HTR-8/SVneo (cell line): ENCODE data around the gene SOX12.

Source experiments
- DNase-seq: peaks from one replicate; pipeline ENCODE4 v3.0.0; 2011; ENCODE audit warnings: low spot score, mixed read lengths; ENCODE audit not compliant: insufficient read length
- FAIRE-seq: peaks from 2 replicates; lab custom pipeline; 2011; peaks lifted over from hg19 to GRCh38; lab: Jason Lieb, UNC

Gene SOX12

DNA sequence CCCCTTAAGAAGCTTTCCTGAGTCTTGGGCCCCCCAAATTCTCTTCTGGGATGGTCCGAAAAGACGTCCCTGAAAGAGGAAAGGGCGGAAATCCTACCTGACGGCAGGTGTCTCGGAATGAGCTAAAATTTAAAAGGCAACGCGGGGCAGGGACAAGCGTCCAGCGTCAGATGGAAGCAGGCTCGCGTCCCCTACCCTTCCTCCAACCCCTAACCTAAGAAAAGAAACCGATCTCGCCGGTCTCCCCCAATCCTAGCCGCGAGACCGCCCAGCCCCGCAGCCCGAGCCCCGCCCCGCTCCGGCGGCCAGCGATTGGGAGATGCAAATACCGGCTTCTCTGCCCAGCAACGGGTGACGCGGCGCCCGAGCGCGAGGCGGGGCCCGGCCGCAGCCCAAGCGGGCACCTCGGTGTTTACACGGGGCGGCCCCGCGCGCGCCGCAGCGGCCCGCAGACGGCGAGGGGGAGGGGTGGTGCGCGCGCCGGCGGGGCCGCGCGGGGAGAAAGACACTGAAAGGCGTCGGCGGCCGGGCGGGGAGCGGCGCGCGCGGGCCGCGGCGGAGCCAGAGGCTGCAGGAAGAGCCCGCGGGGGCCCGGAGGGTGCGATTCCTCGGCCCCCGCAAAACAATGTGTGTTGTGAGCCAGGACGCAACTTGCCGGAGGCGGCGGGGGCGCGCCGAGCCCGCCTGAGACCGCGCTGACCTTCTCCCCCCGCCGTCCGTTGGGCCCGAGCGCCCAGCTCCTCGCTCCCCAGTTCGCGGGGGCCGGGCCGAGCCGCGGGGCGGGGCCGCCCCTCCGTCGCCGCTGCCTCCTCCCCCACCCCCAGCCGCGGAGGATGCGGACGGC, at the start of gene SOX12:
TSS of gene SOX12 (plus strand) at position 508 of the 844 bp plus-strand sequence. CDS start 373 bp downstream, outside the sequence.
- FAIRE-seq (peak; percentile 36), DNase-seq (peak; percentile 89)

GRCh38 chr20:275791-276190, 49.6 kb upstream of the SOX12 start:
- no peak for FAIRE-seq

GRCh38 chr20:276620-277495, 48.5 kb upstream of the SOX12 start:
- DNase-seq: no peak
- FAIRE-seq: no peak

More at GRCh38 chr20:275791-276190, 49.6 kb upstream of the SOX12 start:
- DNase-seq: no peak

- FAIRE-seq (no peak), DNase-seq (no peak)
Measured at GRCh38 chr20:277496-277781, 47.9 kb upstream of the SOX12 start.

GRCh38 chr20:278181-278580, 47.2 kb upstream of the SOX12 start:
- no peak for DNase-seq
- FAIRE-seq: no peak

- no peak for FAIRE-seq
- no peak for DNase-seq
Measured at GRCh38 chr20:278607-279571, 46.5 kb upstream of the SOX12 start.

DNA sequence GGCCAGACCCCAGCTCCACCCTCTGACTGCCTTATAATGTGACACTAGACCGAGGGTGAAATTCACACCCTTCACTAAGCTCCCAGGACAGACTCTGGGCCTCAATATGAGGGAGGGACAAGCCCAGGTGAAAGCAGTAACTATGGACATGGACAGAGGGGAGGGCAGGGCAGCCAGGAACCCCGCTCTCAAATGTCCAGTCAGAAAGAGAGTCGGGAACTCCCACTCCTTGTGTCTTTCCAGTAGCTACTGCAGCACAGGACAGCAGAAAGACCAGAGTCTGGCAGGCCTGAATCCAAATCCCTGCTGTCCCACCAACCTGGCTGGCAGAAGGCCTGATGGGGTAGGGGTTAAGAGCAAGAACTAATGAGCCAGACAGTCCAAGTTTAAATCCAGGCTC, 41.2 kb upstream of the SOX12 start:
- no peak for FAIRE-seq
- DNase-seq: no peak

- no peak for DNase-seq
- no peak for FAIRE-seq
Measured at GRCh38 chr20:286508-286907, 38.8 kb upstream of the SOX12 start.

DNA sequence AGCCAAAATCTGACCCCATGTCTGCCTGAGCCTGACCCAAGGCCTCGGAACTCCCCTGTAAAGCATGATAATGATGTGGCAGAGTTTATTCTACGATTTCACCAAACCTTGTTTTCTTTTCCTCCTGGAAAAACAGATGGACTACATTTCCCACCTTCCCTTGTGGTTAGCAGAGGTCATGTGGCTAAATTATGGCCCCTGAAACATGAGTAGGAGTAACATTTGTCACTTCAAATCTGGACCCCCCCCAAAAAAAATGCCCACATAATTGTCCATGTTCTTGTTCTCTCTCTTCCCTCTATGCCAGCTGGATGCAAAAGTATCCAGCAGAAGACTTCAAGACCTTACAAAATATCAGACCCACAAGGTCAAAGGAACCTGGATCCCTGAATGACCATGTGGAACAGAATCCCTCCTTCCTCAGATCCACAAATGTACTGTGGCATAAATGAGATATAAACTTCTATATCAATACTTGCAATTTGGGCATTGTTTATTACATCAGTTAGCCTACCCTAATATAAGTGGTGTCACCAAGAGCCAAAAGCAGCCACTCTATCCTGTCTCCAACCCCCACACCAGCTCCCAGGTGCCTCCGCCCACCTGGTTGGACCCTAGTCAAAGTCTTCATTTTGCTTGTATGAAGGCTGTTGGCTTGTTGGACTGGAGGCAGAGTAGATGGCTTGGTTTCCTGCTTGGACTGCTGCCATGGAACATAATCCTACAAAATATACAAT, 36.2 kb upstream of the SOX12 start:
- DNase-seq: no peak
- no peak for FAIRE-seq

DNA sequence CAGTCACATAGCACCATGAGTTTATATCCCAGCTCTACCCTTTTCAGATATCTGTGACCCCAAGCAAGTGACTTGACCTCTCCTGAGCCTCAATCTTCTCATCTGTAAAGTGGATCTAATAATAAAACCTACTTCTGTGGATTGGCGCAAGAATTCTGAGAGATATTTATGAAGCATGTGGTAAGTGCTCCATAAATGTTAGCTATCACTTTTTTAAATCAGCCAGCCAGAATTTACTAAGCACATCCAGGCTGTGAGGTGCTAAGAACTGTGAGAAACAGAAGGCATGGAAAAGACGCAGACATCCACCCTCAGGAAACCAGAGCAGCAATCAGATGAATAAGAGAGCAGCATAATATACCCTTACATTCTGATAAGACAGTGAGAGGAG, 35.7 kb upstream of the SOX12 start:
- FAIRE-seq: no peak

DNA sequence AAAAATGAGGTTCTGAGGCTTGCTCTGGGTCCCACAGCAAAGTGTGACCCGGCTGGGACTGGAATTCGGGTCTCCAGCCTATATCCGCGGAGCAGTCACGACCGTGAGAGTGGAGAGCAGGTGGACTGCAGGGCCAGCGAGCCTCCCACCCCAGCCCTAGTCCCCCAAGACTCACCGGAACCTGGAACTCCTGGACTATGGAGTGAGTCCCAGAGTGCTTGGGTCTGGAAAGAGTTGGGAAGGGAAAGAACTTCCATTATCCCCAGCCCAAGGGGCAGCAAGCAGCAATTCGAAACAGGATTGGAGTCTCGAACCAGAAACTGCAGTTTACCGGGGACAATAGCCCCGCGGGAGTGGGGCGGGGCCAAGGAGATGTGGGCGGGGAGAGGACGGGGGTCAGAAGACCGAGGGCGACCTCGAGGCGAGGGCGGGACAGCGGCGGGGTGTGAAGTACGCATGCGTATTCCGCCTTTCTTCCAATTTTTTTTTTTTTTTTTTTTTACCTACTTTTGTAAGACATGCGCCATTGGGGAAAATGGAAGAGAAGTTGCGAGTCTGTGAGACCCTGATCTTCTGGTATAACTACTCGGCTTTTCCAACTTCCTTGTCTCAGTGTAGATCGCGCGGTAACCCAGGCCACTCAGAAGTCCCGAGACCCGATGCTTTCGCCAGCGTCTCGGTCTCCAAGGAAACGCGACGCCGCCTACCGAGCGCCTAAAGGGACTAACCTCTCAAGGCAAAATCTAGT, 35.1 kb upstream of the SOX12 start, which contains the start of gene C20orf96:
TSS of gene C20orf96 (minus strand) at position 667 of the 748 bp plus-strand sequence. CDS start at position 527, 140 bp downstream.
- FAIRE-seq (peak; percentile 79), DNase-seq (peak; percentile 92)

More for the DNA sequence above, 35.7 kb upstream of the SOX12 start:
- DNase-seq: no peak

DNA sequence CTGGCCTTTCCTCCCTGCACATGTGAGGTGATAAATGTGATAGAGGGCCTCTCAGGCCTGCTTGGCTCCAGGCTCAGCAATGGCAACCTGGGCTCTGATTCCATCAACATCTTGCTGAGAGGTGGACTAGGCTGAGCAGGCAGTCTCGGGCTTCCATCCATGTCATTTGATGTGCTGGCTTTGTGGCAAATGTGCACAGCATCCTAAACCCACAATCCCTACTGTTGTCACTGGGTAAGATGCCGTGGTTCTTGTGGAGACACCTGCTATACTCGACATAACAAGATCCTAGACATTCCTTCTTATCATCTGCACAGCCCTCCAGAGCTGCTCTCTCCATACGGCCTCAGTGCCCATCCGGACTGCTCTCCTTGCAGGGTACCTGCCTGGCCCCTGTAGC, 30.8 kb upstream of the SOX12 start:
- no peak for FAIRE-seq
- DNase-seq: no peak

GRCh38 chr20:295804-296203, 29.5 kb upstream of the SOX12 start:
- FAIRE-seq (no peak), DNase-seq (no peak)

DNA sequence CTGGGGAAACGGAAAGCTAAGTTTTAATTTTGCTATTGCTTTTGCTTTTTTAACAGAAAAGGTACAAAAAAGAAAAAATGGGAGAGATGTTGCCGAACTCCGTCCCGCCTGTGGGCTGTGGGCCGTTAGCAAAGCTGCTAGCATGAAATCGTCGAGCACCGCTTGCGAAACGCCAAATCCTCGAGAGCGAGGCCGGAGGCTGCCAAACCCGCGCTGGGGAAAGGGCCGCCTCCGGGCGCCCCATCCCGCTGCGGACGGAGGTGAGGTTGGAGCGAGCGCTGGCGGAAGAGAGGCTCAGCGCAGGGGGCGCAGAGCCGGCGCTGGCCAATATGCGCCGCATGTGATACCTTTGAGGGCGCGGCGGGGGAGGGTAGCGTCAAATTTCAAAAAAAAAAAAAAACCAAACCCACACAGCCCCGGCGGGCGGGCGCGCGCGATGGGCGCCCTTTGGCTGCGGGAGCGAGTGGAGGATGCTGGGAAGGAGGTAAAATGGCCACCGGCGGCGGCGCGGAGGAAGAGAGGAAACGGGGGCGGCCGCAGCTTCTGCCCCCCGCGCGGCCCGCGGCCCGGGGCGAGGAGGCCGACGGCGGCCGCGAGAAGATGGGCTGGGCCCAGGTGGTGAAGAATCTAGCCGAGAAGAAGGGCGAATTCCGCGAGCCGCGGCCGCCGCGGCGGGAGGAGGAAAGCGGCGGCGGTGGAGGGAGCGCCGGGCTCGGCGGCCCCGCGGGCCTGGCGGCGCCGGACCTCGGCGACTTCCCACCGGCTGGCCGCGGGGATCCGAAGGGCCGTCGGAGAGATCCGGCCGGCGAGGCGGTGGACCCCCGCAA, 28.0 kb upstream of the SOX12 start, which contains the start of gene ZCCHC3:
TSS of gene ZCCHC3 (plus strand) at position 473 of the 827 bp plus-strand sequence. CDS start at position 490, 17 bp downstream.
- DNase-seq: peak; percentile 88
- FAIRE-seq: no peak

GRCh38 chr20:297925-298775, 27.2 kb upstream of the SOX12 start:
- DNase-seq: peak; percentile 39
- FAIRE-seq: peak; percentile 36

DNA sequence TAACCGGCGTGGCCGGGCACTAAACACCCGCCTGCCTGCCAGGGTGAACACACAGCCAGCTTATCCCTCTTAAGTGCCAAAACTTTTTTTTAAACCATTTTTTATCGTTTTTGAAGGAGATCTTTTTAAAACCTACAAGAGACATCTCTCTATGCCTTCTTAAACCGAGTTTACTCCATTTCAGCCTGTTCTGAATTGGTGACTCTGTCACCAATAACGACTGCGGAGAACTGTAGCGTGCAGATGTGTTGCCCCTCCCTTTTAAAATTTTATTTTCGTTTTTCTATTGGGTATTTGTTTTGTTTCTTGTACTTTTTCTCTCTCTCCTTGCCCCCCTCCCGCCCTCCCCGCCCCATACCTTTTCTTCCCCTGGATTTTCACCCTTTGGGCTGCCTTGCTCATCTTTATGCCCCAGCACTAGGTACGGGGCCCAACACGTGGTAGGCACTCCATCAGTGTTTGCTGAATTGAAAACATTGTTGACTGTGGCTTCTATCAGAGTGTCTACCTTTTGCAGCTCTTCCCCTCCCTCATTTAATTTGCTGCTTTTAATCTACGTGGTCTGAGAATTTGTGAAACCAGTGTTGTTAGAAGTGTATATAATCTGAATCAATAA, 26.5 kb upstream of the SOX12 start:
- DNase-seq: no peak
- FAIRE-seq: no peak
